HepG2 (cell line): ENCODE data around the gene ZDHHC24. TPM values are rescaled to one million over a fixed set of nuclear protein-coding genes. Genes with fewer than 3 reads are reported as not detected.

ENCODE experiments used
- FLYWCH1 ChIP-seq: sonication (generic); formaldehyde crosslinking; IDR thresholded peaks from 2 replicates; pipeline ENCODE4 v1.8.1; 2023; ENCODE audit warnings: mild to moderate bottlenecking, missing genetic modification reagents
- FOSL1 ChIP-seq: sonication (generic); formaldehyde crosslinking; IDR thresholded peaks from 2 replicates; pipeline ENCODE4 v1.9.0; 2021; ENCODE audit warnings: missing genetic modification reagents, borderline replicate concordance
- FOXC1 ChIP-seq: sonication (generic); formaldehyde crosslinking; IDR thresholded peaks from 2 replicates; pipeline ENCODE4 v1.8.0; 2022; ENCODE audit warnings: mild to moderate bottlenecking, missing genetic modification reagents, borderline replicate concordance
- KDM1A ChIP-seq: IDR thresholded peaks from 2 replicates; pipeline ENCODE4 v1.6.1; 2016; ENCODE audit warnings: missing compliant biosample characterization
- KLF11 ChIP-seq: IDR thresholded peaks from 2 replicates; pipeline ENCODE4 v1.6.1; 2016; ENCODE audit warnings: missing compliant biosample characterization
- MEIS2 ChIP-seq: sonication (generic); formaldehyde crosslinking; IDR thresholded peaks from 2 replicates; pipeline ENCODE4 v1.9.0; 2021; ENCODE audit warnings: mild to moderate bottlenecking, missing genetic modification reagents
- MXD3 ChIP-seq: IDR thresholded peaks from 2 replicates; pipeline ENCODE4 v1.6.1; 2016; ENCODE audit warnings: mild to moderate bottlenecking, missing biosample characterization, missing genetic modification reagents
- NFATC3 ChIP-seq: sonication (generic); formaldehyde crosslinking; IDR thresholded peaks from 2 replicates; pipeline ENCODE4 v1.5.1; 2020; ENCODE audit warnings: mild to moderate bottlenecking, missing genetic modification reagents
- PLRG1 ChIP-seq: fragments of 450-650 bp; conservative IDR thresholded peaks from 2 replicates; pipeline ENCODE4 v1.6.1; 2016
- ZNF17 ChIP-seq: sonication (generic); formaldehyde crosslinking; IDR thresholded peaks from 2 replicates; pipeline ENCODE4 v1.5.0; 2020; ENCODE audit warnings: mild to moderate bottlenecking, missing genetic modification reagents
- ZNF274 ChIP-seq: sonication (generic); formaldehyde crosslinking; IDR thresholded peaks from 2 replicates; pipeline ENCODE4 v1.5.1; 2020; ENCODE audit warnings: mild to moderate bottlenecking, missing genetic modification reagents
- ZNF354B ChIP-seq: sonication (generic); formaldehyde crosslinking; IDR thresholded peaks from 2 replicates; pipeline ENCODE4 v1.8.0; 2022; ENCODE audit warnings: mild to moderate bottlenecking, missing genetic modification reagents
- ZSCAN12 ChIP-seq: sonication (generic); formaldehyde crosslinking; IDR thresholded peaks from 2 replicates; pipeline ENCODE4 v1.9.0; 2021; ENCODE audit warnings: mild to moderate bottlenecking, missing genetic modification reagents
- ZSCAN21 ChIP-seq: sonication (generic); formaldehyde crosslinking; IDR thresholded peaks from 2 replicates; pipeline ENCODE4 v1.8.0; 2022; ENCODE audit warnings: mild to moderate bottlenecking, missing genetic modification reagents, moderate library complexity, borderline replicate concordance
- polyA plus RNA-seq, 8 experiments: library from polyadenylated mRNA; depleted of rRNA in 3 of 8; stranded (reverse) in 7 of 8; unstranded in 1 of 8; fragments of >200 nt; fragmentation: Illumina TruSeq in 4 of 8; extraction: Trizol in 4 of 8; gene quantifications; 2 replicates each; pipeline versions ENCODE4 v1.2.1 to v1.2.3, GENCODE V29; 2011 to 2016; ENCODE audit warnings: low read depth in 4 of 8, missing spikeins in 1 of 8, mixed read lengths in 1 of 8; ENCODE audit not compliant: insufficient read depth in 1 of 8
- total RNA-seq, 5 experiments: library from RNA; depleted of rRNA; stranded (reverse); fragments of >200 nt; fragmentation: Illumina TruSeq; extraction: Trizol; gene quantifications; 2 replicates each; pipeline ENCODE4 v1.2.3, GENCODE V29; 2016; ENCODE audit warnings: low read depth in 1 of 5
- TF ChIP-seq, protein P1 (sequence below): sonication (generic); formaldehyde crosslinking; IDR thresholded peaks from 2 replicates; pipeline ENCODE4 v1.5.0; 2020; ENCODE audit warnings: missing genetic modification reagents
- TF ChIP-seq, protein P2 (sequence below): sonication (generic); formaldehyde crosslinking; IDR thresholded peaks from 2 replicates; pipeline ENCODE4 v1.5.0; 2020; ENCODE audit warnings: missing genetic modification reagents
- TF ChIP-seq, protein P3 (sequence below): sonication (generic); formaldehyde crosslinking; IDR thresholded peaks from 2 replicates; pipeline ENCODE4 v1.5.0; 2020; ENCODE audit warnings: mild to moderate bottlenecking, low read depth, missing genetic modification reagents, borderline replicate concordance
- TF ChIP-seq, protein P4 (sequence below): sonication (generic); formaldehyde crosslinking; IDR thresholded peaks from 2 replicates; pipeline ENCODE4 v1.8.0; 2022; ENCODE audit warnings: mild to moderate bottlenecking, missing genetic modification reagents; ENCODE audit not compliant: insufficient replicate concordance
- TF ChIP-seq, protein P5 (sequence below): fragments of 450-650 bp; IDR thresholded peaks from 2 replicates; pipeline ENCODE4 v1.6.1; 2017; ENCODE audit warnings: mild to moderate bottlenecking

ZDHHC24 gene
- total and polyA plus RNA-seq, 2 of the 13 experiments (the other 11 are each of a cell fraction or from before 2014, with no cell fraction given), result 4.3 TPM

DNA sequence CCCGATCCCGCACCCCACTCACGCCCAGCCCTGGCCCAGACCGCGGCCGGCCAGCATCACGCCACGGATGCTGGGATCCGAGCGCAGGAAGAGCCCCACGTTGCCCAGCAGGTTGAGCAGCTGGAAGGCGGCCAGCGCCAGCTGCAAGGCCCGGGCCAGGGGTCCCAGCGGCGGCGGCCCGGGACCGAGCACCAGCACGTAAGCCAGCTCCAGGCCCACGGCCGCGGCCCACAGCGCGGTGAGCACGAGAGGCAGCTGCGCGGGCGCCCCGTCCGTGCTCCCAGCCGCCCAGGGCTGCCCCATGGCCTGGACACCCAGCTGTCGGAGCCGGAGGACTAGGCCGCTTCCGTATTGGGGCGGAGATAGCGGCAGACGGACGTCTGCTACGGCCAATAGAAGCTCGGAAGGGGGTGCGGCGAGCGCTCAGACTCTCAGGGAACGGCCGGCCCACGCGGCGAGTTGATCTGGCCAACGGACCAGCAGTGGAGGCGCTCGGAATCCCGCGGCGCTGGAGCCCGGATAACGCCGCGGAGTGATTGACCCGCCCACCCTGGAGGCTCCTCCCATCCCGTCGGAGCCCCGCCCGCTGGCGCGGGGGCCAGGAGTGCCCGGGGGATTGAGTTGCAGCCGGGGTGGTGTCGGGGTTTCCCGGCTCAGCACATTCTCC, at the start of gene ZDHHC24 (continued):
- TF ChIP-seq FOSL1 (CRISPR knock-in tag), result no peak
- TF ChIP-seq ZNF17 (CRISPR knock-in tag), result no peak
- no peak for TF ChIP-seq KDM1A (CRISPR knock-in tag)
- TF ChIP-seq NFATC3 (CRISPR knock-in tag), result no peak
- TF ChIP-seq ZNF274, result no peak
- no peak; the same call in 1 of the 2 replicates for TF ChIP-seq FOXC1
- TF ChIP-seq KLF11 (CRISPR knock-in tag), result no peak
- TF ChIP-seq, protein P1, sequence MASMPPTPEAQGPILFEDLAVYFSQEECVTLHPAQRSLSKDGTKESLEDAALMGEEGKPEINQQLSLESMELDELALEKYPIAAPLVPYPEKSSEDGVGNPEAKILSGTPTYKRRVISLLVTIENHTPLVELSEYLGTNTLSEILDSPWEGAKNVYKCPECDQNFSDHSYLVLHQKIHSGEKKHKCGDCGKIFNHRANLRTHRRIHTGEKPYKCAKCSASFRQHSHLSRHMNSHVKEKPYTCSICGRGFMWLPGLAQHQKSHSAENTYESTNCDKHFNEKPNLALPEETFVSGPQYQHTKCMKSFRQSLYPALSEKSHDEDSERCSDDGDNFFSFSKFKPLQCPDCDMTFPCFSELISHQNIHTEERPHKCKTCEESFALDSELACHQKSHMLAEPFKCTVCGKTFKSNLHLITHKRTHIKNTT (CRISPR knock-in tag), result no peak
- TF ChIP-seq ZSCAN12 (CRISPR knock-in tag), result peak; percentile 14; the same call in 1 of the 2 replicates
- TF ChIP-seq, protein P2, sequence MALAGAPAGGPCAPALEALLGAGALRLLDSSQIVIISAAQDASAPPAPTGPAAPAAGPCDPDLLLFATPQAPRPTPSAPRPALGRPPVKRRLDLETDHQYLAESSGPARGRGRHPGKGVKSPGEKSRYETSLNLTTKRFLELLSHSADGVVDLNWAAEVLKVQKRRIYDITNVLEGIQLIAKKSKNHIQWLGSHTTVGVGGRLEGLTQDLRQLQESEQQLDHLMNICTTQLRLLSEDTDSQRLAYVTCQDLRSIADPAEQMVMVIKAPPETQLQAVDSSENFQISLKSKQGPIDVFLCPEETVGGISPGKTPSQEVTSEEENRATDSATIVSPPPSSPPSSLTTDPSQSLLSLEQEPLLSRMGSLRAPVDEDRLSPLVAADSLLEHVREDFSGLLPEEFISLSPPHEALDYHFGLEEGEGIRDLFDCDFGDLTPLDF (CRISPR knock-in tag), result no peak
- no peak for TF ChIP-seq FLYWCH1 (CRISPR knock-in tag)
- TF ChIP-seq, protein P3, sequence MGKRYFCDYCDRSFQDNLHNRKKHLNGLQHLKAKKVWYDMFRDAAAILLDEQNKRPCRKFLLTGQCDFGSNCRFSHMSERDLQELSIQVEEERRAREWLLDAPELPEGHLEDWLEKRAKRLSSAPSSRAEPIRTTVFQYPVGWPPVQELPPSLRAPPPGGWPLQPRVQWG (CRISPR knock-in tag), result no peak
- TF ChIP-seq ZNF354B (CRISPR knock-in tag), result no peak
- TF ChIP-seq ZSCAN21 (CRISPR knock-in tag), result no peak
- peak; percentile 33; the same call in 1 of the 2 replicates for TF ChIP-seq MXD3
- TF ChIP-seq, protein P4, sequence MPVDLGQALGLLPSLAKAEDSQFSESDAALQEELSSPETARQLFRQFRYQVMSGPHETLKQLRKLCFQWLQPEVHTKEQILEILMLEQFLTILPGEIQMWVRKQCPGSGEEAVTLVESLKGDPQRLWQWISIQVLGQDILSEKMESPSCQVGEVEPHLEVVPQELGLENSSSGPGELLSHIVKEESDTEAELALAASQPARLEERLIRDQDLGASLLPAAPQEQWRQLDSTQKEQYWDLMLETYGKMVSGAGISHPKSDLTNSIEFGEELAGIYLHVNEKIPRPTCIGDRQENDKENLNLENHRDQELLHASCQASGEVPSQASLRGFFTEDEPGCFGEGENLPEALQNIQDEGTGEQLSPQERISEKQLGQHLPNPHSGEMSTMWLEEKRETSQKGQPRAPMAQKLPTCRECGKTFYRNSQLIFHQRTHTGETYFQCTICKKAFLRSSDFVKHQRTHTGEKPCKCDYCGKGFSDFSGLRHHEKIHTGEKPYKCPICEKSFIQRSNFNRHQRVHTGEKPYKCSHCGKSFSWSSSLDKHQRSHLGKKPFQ (CRISPR knock-in tag), result no peak
- TF ChIP-seq, protein P5, sequence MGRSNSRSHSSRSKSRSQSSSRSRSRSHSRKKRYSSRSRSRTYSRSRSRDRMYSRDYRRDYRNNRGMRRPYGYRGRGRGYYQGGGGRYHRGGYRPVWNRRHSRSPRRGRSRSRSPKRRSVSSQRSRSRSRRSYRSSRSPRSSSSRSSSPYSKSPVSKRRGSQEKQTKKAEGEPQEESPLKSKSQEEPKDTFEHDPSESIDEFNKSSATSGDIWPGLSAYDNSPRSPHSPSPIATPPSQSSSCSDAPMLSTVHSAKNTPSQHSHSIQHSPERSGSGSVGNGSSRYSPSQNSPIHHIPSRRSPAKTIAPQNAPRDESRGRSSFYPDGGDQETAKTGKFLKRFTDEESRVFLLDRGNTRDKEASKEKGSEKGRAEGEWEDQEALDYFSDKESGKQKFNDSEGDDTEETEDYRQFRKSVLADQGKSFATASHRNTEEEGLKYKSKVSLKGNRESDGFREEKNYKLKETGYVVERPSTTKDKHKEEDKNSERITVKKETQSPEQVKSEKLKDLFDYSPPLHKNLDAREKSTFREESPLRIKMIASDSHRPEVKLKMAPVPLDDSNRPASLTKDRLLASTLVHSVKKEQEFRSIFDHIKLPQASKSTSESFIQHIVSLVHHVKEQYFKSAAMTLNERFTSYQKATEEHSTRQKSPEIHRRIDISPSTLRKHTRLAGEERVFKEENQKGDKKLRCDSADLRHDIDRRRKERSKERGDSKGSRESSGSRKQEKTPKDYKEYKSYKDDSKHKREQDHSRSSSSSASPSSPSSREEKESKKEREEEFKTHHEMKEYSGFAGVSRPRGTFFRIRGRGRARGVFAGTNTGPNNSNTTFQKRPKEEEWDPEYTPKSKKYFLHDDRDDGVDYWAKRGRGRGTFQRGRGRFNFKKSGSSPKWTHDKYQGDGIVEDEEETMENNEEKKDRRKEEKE, result no peak
- TF ChIP-seq PLRG1, result no peak
- 0 out of 2 replicates have a peak, but pooled peaks have one; percentile 29 for TF ChIP-seq MEIS2 (CRISPR knock-in tag)
